ENCODE results near the gene TIMP2.

DNA sequence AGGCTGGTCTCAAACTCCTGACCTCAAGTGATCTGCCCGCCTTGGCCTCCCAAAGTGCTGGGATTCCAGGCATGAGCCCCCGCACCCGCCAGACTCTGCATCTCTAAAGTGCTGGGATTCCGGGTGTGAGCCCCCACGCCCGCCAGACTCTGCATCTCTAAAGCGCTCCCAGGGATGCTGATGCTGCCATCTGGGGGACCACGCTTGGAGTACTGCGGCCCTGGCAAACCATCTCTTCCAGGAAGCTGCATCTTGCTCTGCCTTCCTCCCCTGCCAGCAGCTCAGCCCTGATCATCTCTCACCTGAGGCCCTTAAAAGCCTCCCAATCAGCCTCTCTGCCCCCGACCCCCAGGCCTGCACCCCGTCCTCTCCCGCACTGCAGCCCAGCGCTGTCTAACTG lies 26.2 kb downstream of the TIMP2 start:
- no peak for TF ChIP-seq EZH2 (IDR thresholded peaks at IDR 0.05; ENCODE audit: low read depth)
- TF ChIP-seq, protein P1, sequence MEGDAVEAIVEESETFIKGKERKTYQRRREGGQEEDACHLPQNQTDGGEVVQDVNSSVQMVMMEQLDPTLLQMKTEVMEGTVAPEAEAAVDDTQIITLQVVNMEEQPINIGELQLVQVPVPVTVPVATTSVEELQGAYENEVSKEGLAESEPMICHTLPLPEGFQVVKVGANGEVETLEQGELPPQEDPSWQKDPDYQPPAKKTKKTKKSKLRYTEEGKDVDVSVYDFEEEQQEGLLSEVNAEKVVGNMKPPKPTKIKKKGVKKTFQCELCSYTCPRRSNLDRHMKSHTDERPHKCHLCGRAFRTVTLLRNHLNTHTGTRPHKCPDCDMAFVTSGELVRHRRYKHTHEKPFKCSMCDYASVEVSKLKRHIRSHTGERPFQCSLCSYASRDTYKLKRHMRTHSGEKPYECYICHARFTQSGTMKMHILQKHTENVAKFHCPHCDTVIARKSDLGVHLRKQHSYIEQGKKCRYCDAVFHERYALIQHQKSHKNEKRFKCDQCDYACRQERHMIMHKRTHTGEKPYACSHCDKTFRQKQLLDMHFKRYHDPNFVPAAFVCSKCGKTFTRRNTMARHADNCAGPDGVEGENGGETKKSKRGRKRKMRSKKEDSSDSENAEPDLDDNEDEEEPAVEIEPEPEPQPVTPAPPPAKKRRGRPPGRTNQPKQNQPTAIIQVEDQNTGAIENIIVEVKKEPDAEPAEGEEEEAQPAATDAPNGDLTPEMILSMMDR (conservative IDR thresholded peaks at IDR 0.05) = no peak
